ENCODE measurements around the gene PLEKHA5. TPM values are rescaled to one million over a fixed set of nuclear protein-coding genes. Genes with fewer than 3 reads are reported as not detected.

PLEKHA5 gene
- polyA plus RNA-seq, 3 donors, result 0.35 to 0.79 (median 0.41) TPM

DNA sequence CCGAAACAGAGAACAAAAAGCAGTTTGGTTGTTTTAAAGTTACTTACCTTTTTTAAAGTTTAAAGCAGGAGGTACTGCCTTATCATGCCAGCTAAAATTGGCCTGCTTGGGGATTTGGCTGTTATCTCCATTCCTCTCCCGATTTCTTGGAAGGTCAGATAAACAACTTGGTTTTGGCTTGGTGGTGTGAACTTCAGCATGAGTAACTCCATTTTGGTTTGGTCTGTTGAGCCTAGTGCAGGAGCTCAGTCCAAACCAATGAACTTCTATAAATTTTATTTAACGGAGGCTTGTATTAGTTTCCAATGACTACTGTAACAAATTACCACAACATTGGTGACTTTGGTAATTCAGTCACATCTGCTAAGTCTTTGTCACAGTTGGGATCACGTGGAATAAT is 82.3 kb downstream of the PLEKHA5 start:
- H3K79me2 ChIP-seq (ENCODE audit: insufficient read depth, low read length), result no peaks in the 10 kb centered on the region
- H3K9ac ChIP-seq (ENCODE audit: insufficient read depth, low read length, poor library complexity, severe bottlenecking), result no peak overlapping the region
- H3K4me3 Mint-ChIP-seq, result no peak overlapping the region
- no peak overlapping the region for H3K27ac Mint-ChIP-seq
- H3K36me3 ChIP-seq (replicated peaks in 1 of 2; ENCODE audit: control insufficient read depth in 1 of 2, insufficient read depth in 2 of 2, low read length in 2 of 2), result no peaks in the 10 kb centered on the region
- no peak for DNase-seq
- no peak overlapping the region for H3K27ac ChIP-seq (ENCODE audit: low read depth in 1 of 2, low read length in 2 of 2)
- H3K4me1 ChIP-seq (ENCODE audit: control insufficient read depth in 1 of 2, insufficient read depth in 2 of 2, low read length in 2 of 2), result no peaks in the 10 kb centered on the region
- no peaks in the 10 kb centered on the region for H3K36me3 Mint-ChIP-seq
- intact Hi-C loops (cut with micrococcal nuclease), result no loop called here
- no peaks in the 10 kb centered on the region for H3K4me1 Mint-ChIP-seq
- H3K27me3 Mint-ChIP-seq (ENCODE audit: low read depth in 3 of 3), result no peaks in the 10 kb centered on the region
- H3K4me3 ChIP-seq (replicated peaks in 1 of 3; ENCODE audit: low read depth in 2 of 3, low read length in 3 of 3), result no peak overlapping the region
- TF ChIP-seq, protein P1, sequence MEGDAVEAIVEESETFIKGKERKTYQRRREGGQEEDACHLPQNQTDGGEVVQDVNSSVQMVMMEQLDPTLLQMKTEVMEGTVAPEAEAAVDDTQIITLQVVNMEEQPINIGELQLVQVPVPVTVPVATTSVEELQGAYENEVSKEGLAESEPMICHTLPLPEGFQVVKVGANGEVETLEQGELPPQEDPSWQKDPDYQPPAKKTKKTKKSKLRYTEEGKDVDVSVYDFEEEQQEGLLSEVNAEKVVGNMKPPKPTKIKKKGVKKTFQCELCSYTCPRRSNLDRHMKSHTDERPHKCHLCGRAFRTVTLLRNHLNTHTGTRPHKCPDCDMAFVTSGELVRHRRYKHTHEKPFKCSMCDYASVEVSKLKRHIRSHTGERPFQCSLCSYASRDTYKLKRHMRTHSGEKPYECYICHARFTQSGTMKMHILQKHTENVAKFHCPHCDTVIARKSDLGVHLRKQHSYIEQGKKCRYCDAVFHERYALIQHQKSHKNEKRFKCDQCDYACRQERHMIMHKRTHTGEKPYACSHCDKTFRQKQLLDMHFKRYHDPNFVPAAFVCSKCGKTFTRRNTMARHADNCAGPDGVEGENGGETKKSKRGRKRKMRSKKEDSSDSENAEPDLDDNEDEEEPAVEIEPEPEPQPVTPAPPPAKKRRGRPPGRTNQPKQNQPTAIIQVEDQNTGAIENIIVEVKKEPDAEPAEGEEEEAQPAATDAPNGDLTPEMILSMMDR (IDR thresholded peaks at IDR 0.05), result no peak
- H4K20me1 ChIP-seq (ENCODE audit: insufficient read depth, low read length), result no peaks in the 10 kb centered on the region
- H3K9me3 Mint-ChIP-seq, result peaks cover 0 to 6% (median 3%) of the 10 kb centered on the region in 7 donors
- H3K4me2 ChIP-seq (replicated peaks; ENCODE audit: extremely low read depth, low read length, poor library complexity, severe bottlenecking), result no peak overlapping the region
- H3K9me3 ChIP-seq (replicated peaks in 1 of 2; ENCODE audit: control insufficient read depth in 1 of 2, insufficient read depth in 1 of 2, low read length in 2 of 2), result no peaks in the 10 kb centered on the region
- no CpG with 5 or more reads among the region's 4 CpGs for WGBS (ENCODE audit: insufficient coverage)
- H2AFZ ChIP-seq (ENCODE audit: insufficient read depth, low read depth, low read length, poor library complexity, severe bottlenecking), result no peak overlapping the region
- H3K27me3 ChIP-seq (ENCODE audit: control insufficient read depth in 2 of 2, insufficient read depth in 2 of 2, low read length in 2 of 2), result no peaks in the 10 kb centered on the region

- no peak overlapping the region for H2AFZ ChIP-seq (ENCODE audit: insufficient read depth, low read depth, low read length, poor library complexity, severe bottlenecking)
- H3K9ac ChIP-seq (ENCODE audit: insufficient read depth, low read length, poor library complexity, severe bottlenecking), result no peak overlapping the region
- Mint-ChIP-seq H3K27ac (no peak overlapping the region), H3K36me3 (no peaks in the 10 kb centered on the region), H3K4me3 (no peak overlapping the region), H3K27me3 (ENCODE audit: low read depth in 3 of 3) (no peaks in the 10 kb centered on the region), H3K9me3 (peaks cover 0 to 6% (median 3%) of the 10 kb centered on the region in 7 donors), H3K4me1 (no peaks in the 10 kb centered on the region)
- no peaks in the 10 kb centered on the region for H3K36me3 ChIP-seq (replicated peaks in 1 of 2; ENCODE audit: control insufficient read depth in 1 of 2, insufficient read depth in 2 of 2, low read length in 2 of 2)
- H3K4me2 ChIP-seq (replicated peaks; ENCODE audit: extremely low read depth, low read length, poor library complexity, severe bottlenecking), result no peak overlapping the region
- H3K79me2 ChIP-seq (ENCODE audit: insufficient read depth, low read length), result no peaks in the 10 kb centered on the region
- no peaks in the 10 kb centered on the region for H3K9me3 ChIP-seq (replicated peaks in 1 of 2; ENCODE audit: control insufficient read depth in 1 of 2, insufficient read depth in 1 of 2, low read length in 2 of 2)
- intact Hi-C loops (cut with micrococcal nuclease), result no loop called here
- TF ChIP-seq, protein P1 (IDR thresholded peaks at IDR 0.05), result no peak
- H3K4me1 ChIP-seq (ENCODE audit: control insufficient read depth in 1 of 2, insufficient read depth in 2 of 2, low read length in 2 of 2), result no peaks in the 10 kb centered on the region
- no peaks in the 10 kb centered on the region for H3K27me3 ChIP-seq (ENCODE audit: control insufficient read depth in 2 of 2, insufficient read depth in 2 of 2, low read length in 2 of 2)
- 94% methylated on average over 4 of the region's 9 CpGs for WGBS (ENCODE audit: insufficient coverage)
- no peaks in the 10 kb centered on the region for H4K20me1 ChIP-seq (ENCODE audit: insufficient read depth, low read length)
- DNase-seq, result no peak
- H3K27ac ChIP-seq (ENCODE audit: low read depth in 1 of 2, low read length in 2 of 2), result no peak overlapping the region
- no peak overlapping the region for H3K4me3 ChIP-seq (replicated peaks in 1 of 3; ENCODE audit: low read depth in 2 of 3, low read length in 3 of 3)
Observed at GRCh38 chr12:19212245-19212644, 82.7 kb downstream of the PLEKHA5 start.
